Heart right ventricle (tissue), 16 donors: ENCODE data around the gene FOSL2. TPM values are rescaled to one million over a fixed set of nuclear protein-coding genes. Genes with fewer than 3 reads are reported as not detected.

Source experiments
- ATAC-seq, 8 donors: fragments of 200-7000 bp; cut with Tn5 transposase; one replicate each; pipeline ENCODE4 v1.9.1; 2020; ENCODE audit warnings: mild to moderate bottlenecking in 8 of 8, moderate library complexity in 8 of 8, moderate number of reproducible peaks in 1 of 8
- DNase-seq, 2 donors: peaks; one replicate each; pipeline ENCODE4 v3.0.0-alpha.2; 2020
- H3K27ac ChIP-seq, 10 donors: fragments of 200-600 bp; sonication (generic) in 2 of 10; one replicate each; pipeline versions ENCODE4 v1.5.0 to v1.8.0; 2020 to 2022; ENCODE audit warnings: mild to moderate bottlenecking in 3 of 10
- H3K27me3 ChIP-seq, 7 donors: fragments of 200-600 bp; one replicate each; pipeline ENCODE4 v1.8.0; 2021 to 2022; ENCODE audit warnings: mild to moderate bottlenecking in 2 of 7
- H3K36me3 ChIP-seq, 9 donors: fragments of 200-600 bp; sonication (generic) in 1 of 9; one replicate each; pipeline versions ENCODE4 v1.5.0 to v1.8.0; 2020 to 2022; ENCODE audit warnings: mild to moderate bottlenecking in 2 of 9
- H3K4me1 ChIP-seq, 9 donors: fragments of 200-600 bp; sonication (generic) in 1 of 9; one replicate each; pipeline versions ENCODE4 v1.5.0 to v1.8.0; 2020 to 2022; ENCODE audit warnings: mild to moderate bottlenecking in 4 of 9
- H3K4me3 ChIP-seq, 10 donors: fragments of 200-600 bp; sonication (generic) in 2 of 10; one replicate each; pipeline versions ENCODE4 v1.5.0 to v1.8.0; 2020 to 2022; ENCODE audit warnings: mild to moderate bottlenecking in 7 of 10, moderate library complexity in 2 of 10
- H3K9me3 ChIP-seq, 11 donors: fragments of 200-600 bp in 10 of 11; sonication (generic) in 2 of 11; one replicate each; pipeline versions ENCODE4 v1.5.0 to v1.8.0; 2013 to 2022; ENCODE audit warnings: mild to moderate bottlenecking in 2 of 11, control low read depth in 1 of 11, moderate library complexity in 1 of 11
- WGBS, 2 donors: extraction: QIAGEN DNeasy Blood & Tissue Kit; methylation state at CpG; one replicate each; pipeline ENCODE4 v1.1.7; 2013; ENCODE audit warnings: inconsistent platforms in 1 of 2; 5-methylcytosine and 5-hydroxymethylcytosine counted together
- intact Hi-C, 10 donors: fragments of 100-400 bp; cut with DNase I; formaldehyde crosslinking; loops; one replicate each; pipeline versions ENCODE4 v1.11.1 to v1.14.2; 2022
- polyA plus RNA-seq, 2 donors: library from polyadenylated mRNA; stranded (reverse); fragments of 200-250 nt; gene quantifications; one replicate each; pipeline ENCODE4 v1.2.3, GENCODE V29; 2013
- total RNA-seq, 10 donors: library from RNA; stranded (reverse); fragmentation: NEBNext Ultra II Directional in 3 of 10; extraction: Animal tissue kit (Norgen Biotek cat#: 25700) in 3 of 10; gene quantifications; one replicate each; pipeline versions ENCODE4 v1.2.1 to v1.2.4, GENCODE V29; 2021 to 2023
- TF ChIP-seq, protein P1 (sequence below), 9 donors: fragments of 200-600 bp; sonication (generic) in 2 of 9; IDR thresholded peaks; one replicate each; pipeline versions ENCODE4 v1.5.0 to v1.8.0; 2021 to 2022; ENCODE audit warnings: antibody characterized with exemption in 9 of 9, mild to moderate bottlenecking in 5 of 9, moderate library complexity in 1 of 9
- donor health status: Arrhythmogenic right ventricular cardiomyopathy.
- donor health status: ischemic (EF 13 %, LVEDD 7.1; RV severe dilation, severe dysfunction).
- donor health status: healthy with polysubstance abuse.
- donor health status: DM: no; HTN: yes; CAD: no.
- donor health status: DM: no; HTN: no; CAD: no.
- donor health status: ischemic (EF 25% LVEDD 6.9; RV normal size, moderate dysfunction).
- donor health status: ischemic (EF 25% LVEDD 5.7; RV mildly dilated, moderate dysfunction).
- donor health status: healthy.
- donor health status: DM: yes; HTN: yes; CAD: no.
- donor health status: Ischemic cardiomyopathy.
- donor health status: ischemic (EF 35%, LVEDD 5.7; RV mildly dilated, moderate dysfunction).
- donor health status: nonischemic (EF 11% LVEDD 7.7; RV severe dilation, severe dysfunction).
- donor health status: DM: yes; HTN: yes; CAD: no.
- donor health status: PGD.
- donor health status: ischemic (EF 29% LVEDD 5.4; RV normal size, mild dysfunction).
- donor health status: nonischemic (EF 23%, LVEDD 6.1; RV moderate dilation, normal function).

Gene FOSL2
- total and polyA plus RNA-seq, 12 donors: 16.5 to 182 (median 54.8) TPM

- TF ChIP-seq, protein P1, sequence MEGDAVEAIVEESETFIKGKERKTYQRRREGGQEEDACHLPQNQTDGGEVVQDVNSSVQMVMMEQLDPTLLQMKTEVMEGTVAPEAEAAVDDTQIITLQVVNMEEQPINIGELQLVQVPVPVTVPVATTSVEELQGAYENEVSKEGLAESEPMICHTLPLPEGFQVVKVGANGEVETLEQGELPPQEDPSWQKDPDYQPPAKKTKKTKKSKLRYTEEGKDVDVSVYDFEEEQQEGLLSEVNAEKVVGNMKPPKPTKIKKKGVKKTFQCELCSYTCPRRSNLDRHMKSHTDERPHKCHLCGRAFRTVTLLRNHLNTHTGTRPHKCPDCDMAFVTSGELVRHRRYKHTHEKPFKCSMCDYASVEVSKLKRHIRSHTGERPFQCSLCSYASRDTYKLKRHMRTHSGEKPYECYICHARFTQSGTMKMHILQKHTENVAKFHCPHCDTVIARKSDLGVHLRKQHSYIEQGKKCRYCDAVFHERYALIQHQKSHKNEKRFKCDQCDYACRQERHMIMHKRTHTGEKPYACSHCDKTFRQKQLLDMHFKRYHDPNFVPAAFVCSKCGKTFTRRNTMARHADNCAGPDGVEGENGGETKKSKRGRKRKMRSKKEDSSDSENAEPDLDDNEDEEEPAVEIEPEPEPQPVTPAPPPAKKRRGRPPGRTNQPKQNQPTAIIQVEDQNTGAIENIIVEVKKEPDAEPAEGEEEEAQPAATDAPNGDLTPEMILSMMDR (IDR thresholded peaks at IDR 0.05): no peak
- ATAC-seq: no peak
- intact Hi-C loops: no loop called here
- Histone ChIP-seq H3K9me3 (peaks cover 0 to 13% (median 0%) of the 10 kb centered on the region in 11 donors), H3K4me3 (no peak overlapping the region), H3K27ac (no peak overlapping the region), H3K36me3 (no peaks in the 10 kb centered on the region), H3K4me1 (peaks cover 0 to 15% (median 0%) of the 10 kb centered on the region in 9 donors), H3K27me3 (no peaks in the 10 kb centered on the region)
- WGBS, 2 donors: 93 to 95% methylated on average over 4 of the region's 4 CpGs
- DNase-seq: no peak
Measured at GRCh38 chr2:28431741-28432140, 39.1 kb downstream of the FOSL2 start.

DNA sequence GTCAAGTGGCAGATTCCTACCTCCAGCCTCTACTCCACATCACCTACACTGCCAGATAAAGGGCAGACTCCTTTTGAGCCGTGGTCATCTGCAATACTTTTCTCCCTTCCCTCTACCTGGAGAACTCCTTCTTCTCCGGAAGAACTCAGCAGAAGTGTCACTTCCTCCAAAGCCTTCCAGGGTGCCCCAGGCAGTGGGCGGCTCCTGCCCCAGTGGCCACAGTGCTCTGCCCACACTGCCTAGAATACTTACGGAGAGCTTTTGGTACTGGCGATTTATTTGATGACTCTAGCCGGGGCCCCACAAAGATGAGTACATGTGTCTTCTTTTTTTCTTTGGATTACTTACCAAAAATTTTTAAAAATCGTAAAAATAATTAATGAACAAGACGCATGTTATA is 39.7 kb downstream of the FOSL2 start:
- H3K36me3 ChIP-seq: no peaks in the 10 kb centered on the region
- H3K27me3 ChIP-seq: no peaks in the 10 kb centered on the region
- ATAC-seq (no peak), DNase-seq (no peak)
- peaks cover 0 to 13% (median 0%) of the 10 kb centered on the region in 11 donors for H3K9me3 ChIP-seq
- 91% methylated on average over 8 of the region's 8 CpGs for WGBS, 2 donors
- peaks cover 0 to 17% (median 0%) of the 10 kb centered on the region in 9 donors for H3K4me1 ChIP-seq
- TF ChIP-seq, protein P1 (IDR thresholded peaks at IDR 0.05): no peak
- no peak overlapping the region for H3K4me3 ChIP-seq
- no peak overlapping the region for H3K27ac ChIP-seq
- intact Hi-C loops: no loop called here

DNA sequence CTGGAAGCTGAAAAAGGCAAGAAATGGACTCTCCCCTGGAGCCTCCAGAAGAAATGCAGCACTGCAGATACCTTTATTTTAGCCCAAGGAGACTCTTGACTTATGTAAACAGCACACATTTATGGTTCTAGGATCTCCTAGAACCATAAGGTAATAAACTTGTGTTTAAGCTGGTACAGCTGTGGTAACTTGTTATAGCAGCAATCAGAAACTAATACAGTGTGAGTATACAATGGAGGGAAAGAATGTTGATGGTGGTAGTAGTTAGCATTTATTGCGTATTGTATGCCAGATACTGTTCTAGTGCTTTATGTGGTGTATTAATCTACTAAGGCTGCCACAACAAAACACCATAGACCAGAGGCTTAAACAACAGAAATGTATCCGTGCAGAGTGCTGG is 40.6 kb downstream of the FOSL2 start:
- peaks cover 0 to 19% (median 0%) of the 10 kb centered on the region in 9 donors for H3K4me1 ChIP-seq
- intact Hi-C loops: no loop called here
- 96 to 97% methylated on average over 2 of the region's 2 CpGs for WGBS, 2 donors
- no peak overlapping the region for H3K27ac ChIP-seq
- no peaks in the 10 kb centered on the region for H3K27me3 ChIP-seq
- no peaks in the 10 kb centered on the region for H3K36me3 ChIP-seq
- ATAC-seq: no peak
- TF ChIP-seq, protein P1 (IDR thresholded peaks at IDR 0.05): no peak
- no peak for DNase-seq
- no peak overlapping the region for H3K4me3 ChIP-seq
- peaks cover 0 to 13% (median 0%) of the 10 kb centered on the region in 11 donors for H3K9me3 ChIP-seq

DNA sequence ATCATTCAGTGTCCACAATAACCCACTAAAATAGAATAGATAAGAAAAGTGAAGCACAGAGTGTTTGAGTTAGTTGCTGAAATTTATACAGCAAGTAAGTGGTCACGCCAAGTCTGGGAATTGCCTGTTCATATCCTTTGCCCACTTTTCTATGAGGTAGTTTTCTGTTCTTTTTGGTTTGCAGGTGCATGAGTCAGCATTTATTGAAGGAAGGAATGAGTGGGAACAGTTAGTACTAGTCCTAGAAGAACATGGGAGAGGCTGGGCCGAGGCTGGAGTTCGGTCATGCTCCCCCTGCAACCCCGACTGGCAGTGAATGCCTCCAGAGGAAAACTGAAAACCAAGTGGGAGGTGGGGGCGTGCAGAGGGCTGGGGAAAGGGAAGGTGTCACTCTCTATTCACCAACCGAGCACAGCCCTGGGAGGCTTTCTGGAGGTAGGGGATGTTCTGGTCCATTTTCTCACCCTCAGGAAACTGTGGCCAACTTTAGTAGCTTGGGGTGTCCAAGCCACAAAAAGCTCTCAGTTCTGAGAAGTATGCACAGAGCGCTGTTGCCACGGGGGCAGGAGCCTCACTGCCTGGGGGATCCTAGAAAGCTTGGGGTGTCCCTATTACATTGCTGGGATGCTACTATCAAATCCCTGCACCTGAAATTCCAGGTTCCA is 41.4 kb downstream of the FOSL2 start:
- 87 to 93% methylated on average over 8 of the region's 8 CpGs for WGBS, 2 donors
- no peaks in the 10 kb centered on the region for H3K36me3 ChIP-seq
- ATAC-seq (no peak), DNase-seq (no peak)
- no peak overlapping the region for H3K27ac ChIP-seq
- H3K27me3 ChIP-seq: no peaks in the 10 kb centered on the region
- TF ChIP-seq, protein P1 (IDR thresholded peaks at IDR 0.05): no peak
- peaks cover 0 to 13% (median 0%) of the 10 kb centered on the region in 11 donors for H3K9me3 ChIP-seq
- H3K4me3 ChIP-seq: no peak overlapping the region
- peaks cover 0 to 16% (median 0%) of the 10 kb centered on the region in 9 donors for H3K4me1 ChIP-seq
- intact Hi-C loops: no loop called here
